ENCODE data around the gene LIAS.
"Not testable (repeated sequence)": the region's sequence is repeated elsewhere in the genome, so short reads cannot be mapped to it uniquely, and the experiment has no call there.

Gene LIAS

GRCh38 chr4:39472396-39472795 is 13.5 kb downstream of the LIAS start:
- Mint-ChIP-seq H3K36me3 (ENCODE audit: low read depth) (peaks cover 46% of the 10 kb centered on the region), H3K9me3 (no peaks in the 10 kb centered on the region), H3K27me3 (no peaks in the 10 kb centered on the region), H3K4me3 (no peak overlapping the region), H3K4me1 (ENCODE audit: low read depth) (peaks cover 9% of the 10 kb centered on the region), H3K27ac (no peak overlapping the region)

- Mint-ChIP-seq H3K9me3 (no peaks in the 10 kb centered on the region), H3K27ac (no peak overlapping the region), H3K4me1 (ENCODE audit: low read depth) (no peaks in the 10 kb centered on the region), H3K27me3 (no peaks in the 10 kb centered on the region), H3K4me3 (no peak overlapping the region), H3K36me3 (ENCODE audit: low read depth) (peaks cover 19% of the 10 kb centered on the region)
These were observed 17.5 kb downstream of the LIAS start for GRCh38 chr4:39476187-39476895.

GRCh38 chr4:39480251-39480650 is 21.4 kb downstream of the LIAS start:
- no peaks in the 10 kb centered on the region for H3K4me1 Mint-ChIP-seq (ENCODE audit: low read depth)
- no peaks in the 10 kb centered on the region for H3K9me3 Mint-ChIP-seq
- peaks cover 5% of the 10 kb centered on the region for H3K36me3 Mint-ChIP-seq (ENCODE audit: low read depth)
- no peak overlapping the region for H3K4me3 Mint-ChIP-seq
- no peaks in the 10 kb centered on the region for H3K27me3 Mint-ChIP-seq
- H3K27ac Mint-ChIP-seq: no peak overlapping the region

GRCh38 chr4:39480902-39481695 is 22.2 kb downstream of the LIAS start:
- H3K36me3 Mint-ChIP-seq (ENCODE audit: low read depth): peaks cover 5% of the 10 kb centered on the region
- no peak overlapping the region for H3K4me3 Mint-ChIP-seq
- no peaks in the 10 kb centered on the region for H3K9me3 Mint-ChIP-seq
- no peak overlapping the region for H3K27ac Mint-ChIP-seq
- H3K4me1 Mint-ChIP-seq (ENCODE audit: low read depth): no peaks in the 10 kb centered on the region
- H3K27me3 Mint-ChIP-seq: no peaks in the 10 kb centered on the region

GRCh38 chr4:39484582-39485272 is 25.9 kb downstream of the LIAS start:
- H3K27ac Mint-ChIP-seq: no peak overlapping the region

GRCh38 chr4:39486221-39486804 is 27.5 kb downstream of the LIAS start:
- H3K9me3 Mint-ChIP-seq: no peaks in the 10 kb centered on the region
- H3K4me1 Mint-ChIP-seq (ENCODE audit: low read depth): no peaks in the 10 kb centered on the region
- H3K36me3 Mint-ChIP-seq (ENCODE audit: low read depth): no peaks in the 10 kb centered on the region
- H3K4me3 Mint-ChIP-seq: no peak overlapping the region
- no peaks in the 10 kb centered on the region for H3K27me3 Mint-ChIP-seq
- H3K27ac Mint-ChIP-seq: no peak overlapping the region

More at GRCh38 chr4:39484582-39485272, 25.9 kb downstream of the LIAS start:
- H3K4me3 Mint-ChIP-seq: no peak overlapping the region
- H3K9me3 Mint-ChIP-seq: no peaks in the 10 kb centered on the region
- no peaks in the 10 kb centered on the region for H3K36me3 Mint-ChIP-seq (ENCODE audit: low read depth)
- no peaks in the 10 kb centered on the region for H3K27me3 Mint-ChIP-seq
- no peaks in the 10 kb centered on the region for H3K4me1 Mint-ChIP-seq (ENCODE audit: low read depth)

GRCh38 chr4:39490322-39490721 is 31.5 kb downstream of the LIAS start:
- no peak overlapping the region for H3K4me3 Mint-ChIP-seq
- no peaks in the 10 kb centered on the region for H3K9me3 Mint-ChIP-seq
- H3K27me3 Mint-ChIP-seq: no peaks in the 10 kb centered on the region
- H3K4me1 Mint-ChIP-seq (ENCODE audit: low read depth): no peaks in the 10 kb centered on the region
- H3K27ac Mint-ChIP-seq: no peak overlapping the region
- no peaks in the 10 kb centered on the region for H3K36me3 Mint-ChIP-seq (ENCODE audit: low read depth)

GRCh38 chr4:39494354-39494753 is 35.5 kb downstream of the LIAS start:
- Mint-ChIP-seq H3K36me3 (ENCODE audit: low read depth) (peaks cover 11% of the 10 kb centered on the region), H3K4me3 (no peak overlapping the region), H3K9me3 (no peaks in the 10 kb centered on the region), H3K27me3 (no peaks in the 10 kb centered on the region), H3K27ac (no peak overlapping the region), H3K4me1 (ENCODE audit: low read depth) (no peaks in the 10 kb centered on the region)

GRCh38 chr4:39495446-39496213 is 36.8 kb downstream of the LIAS start:
- Mint-ChIP-seq H3K9me3 (no peaks in the 10 kb centered on the region), H3K27ac (no peak overlapping the region), H3K27me3 (no peaks in the 10 kb centered on the region), H3K36me3 (ENCODE audit: low read depth) (peaks cover 16% of the 10 kb centered on the region), H3K4me1 (ENCODE audit: low read depth) (no peaks in the 10 kb centered on the region), H3K4me3 (no peak overlapping the region)

GRCh38 chr4:39497909-39498726 is 39.3 kb downstream of the LIAS start:
- Mint-ChIP-seq H3K9me3 (no peaks in the 10 kb centered on the region), H3K36me3 (ENCODE audit: low read depth) (peaks cover 28% of the 10 kb centered on the region), H3K4me3 (no peak overlapping the region), H3K27me3 (no peaks in the 10 kb centered on the region), H3K27ac (no peak overlapping the region), H3K4me1 (ENCODE audit: low read depth) (no peaks in the 10 kb centered on the region)

GRCh38 chr4:39498727-39499020 is 39.8 kb downstream of the LIAS start:
- Mint-ChIP-seq H3K27me3 (no peaks in the 10 kb centered on the region), H3K27ac (no peak overlapping the region), H3K36me3 (ENCODE audit: low read depth) (peaks cover 33% of the 10 kb centered on the region), H3K4me1 (ENCODE audit: low read depth) (no peaks in the 10 kb centered on the region), H3K9me3 (no peaks in the 10 kb centered on the region), H3K4me3 (no peak overlapping the region)

- Mint-ChIP-seq H3K4me1 (ENCODE audit: low read depth) (no peaks in the 10 kb centered on the region), H3K27ac (no peak overlapping the region), H3K4me3 (no peak overlapping the region), H3K36me3 (ENCODE audit: low read depth) (peaks cover 56% of the 10 kb centered on the region), H3K9me3 (no peaks in the 10 kb centered on the region), H3K27me3 (no peaks in the 10 kb centered on the region)
These were observed 43.3 kb downstream of the LIAS start for GRCh38 chr4:39502019-39502663.

GRCh38 chr4:39502664-39503035 is 43.8 kb downstream of the LIAS start:
- not testable (repeated sequence) for H3K4me1 Mint-ChIP-seq (ENCODE audit: low read depth); H3K4me3 Mint-ChIP-seq; H3K27ac Mint-ChIP-seq; H3K9me3 Mint-ChIP-seq; H3K27me3 Mint-ChIP-seq
- peaks cover 59% of the 10 kb centered on the region for H3K36me3 Mint-ChIP-seq (ENCODE audit: low read depth)
